Hindlimb muscle (tissue), 1 donor: ENCODE results near the gene ANO3. TPM values are rescaled to one million over a fixed set of nuclear protein-coding genes. Genes with fewer than 3 reads are reported as not detected.

ENCODE experiments used
- DNase-seq: peaks from one replicate; pipeline ENCODE4 v3.0.0-alpha.2; 2013
- polyA plus RNA-seq: library from polyadenylated mRNA; unstranded; fragments of 120-200 nt; gene quantifications from one replicate; pipeline ENCODE4 v1.2.1, GENCODE V29; 2013; ENCODE audit not compliant: insufficient read length

ANO3 gene
- polyA plus RNA-seq, 1 donor, result not detected

DNA sequence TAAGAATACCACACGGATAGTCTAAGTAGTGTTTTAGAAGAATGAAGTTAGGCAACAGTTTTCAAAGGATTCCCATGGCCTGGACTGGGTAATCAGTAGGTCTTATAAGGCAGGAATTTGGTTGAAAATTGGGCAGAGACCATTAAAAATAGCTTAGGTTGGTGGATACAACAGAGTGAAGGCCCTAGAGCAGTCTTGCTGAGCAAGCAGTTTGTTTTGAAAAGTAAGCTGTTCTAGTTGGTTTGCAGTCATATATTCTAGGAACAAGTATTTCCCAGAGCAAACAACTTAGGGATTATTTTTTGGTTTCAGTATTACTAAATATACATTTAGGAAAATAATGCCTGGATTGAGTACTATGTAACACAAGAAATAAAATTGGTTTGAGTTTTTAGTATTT is 175.3 kb downstream of the ANO3 start:
- DNase-seq, result no peak

DNA sequence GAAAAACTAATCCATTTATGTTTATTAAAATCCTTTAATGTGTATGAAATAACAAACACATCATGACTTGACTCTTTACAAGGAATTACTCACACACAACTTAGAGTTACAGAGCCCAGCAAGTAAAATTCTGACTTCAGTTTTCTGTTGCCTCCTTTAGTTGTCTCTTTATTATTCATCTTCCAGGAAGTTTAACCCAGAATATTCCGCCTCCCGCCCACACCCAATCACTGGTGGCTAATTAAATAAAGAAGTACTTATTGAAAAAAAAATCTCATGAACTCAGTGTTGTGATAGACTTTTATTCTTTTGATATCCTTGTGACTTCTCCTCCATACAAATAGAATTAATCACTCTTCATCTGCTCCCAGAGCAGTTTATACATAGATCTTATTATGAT is 178.2 kb downstream of the ANO3 start:
- no peak for DNase-seq

DNA sequence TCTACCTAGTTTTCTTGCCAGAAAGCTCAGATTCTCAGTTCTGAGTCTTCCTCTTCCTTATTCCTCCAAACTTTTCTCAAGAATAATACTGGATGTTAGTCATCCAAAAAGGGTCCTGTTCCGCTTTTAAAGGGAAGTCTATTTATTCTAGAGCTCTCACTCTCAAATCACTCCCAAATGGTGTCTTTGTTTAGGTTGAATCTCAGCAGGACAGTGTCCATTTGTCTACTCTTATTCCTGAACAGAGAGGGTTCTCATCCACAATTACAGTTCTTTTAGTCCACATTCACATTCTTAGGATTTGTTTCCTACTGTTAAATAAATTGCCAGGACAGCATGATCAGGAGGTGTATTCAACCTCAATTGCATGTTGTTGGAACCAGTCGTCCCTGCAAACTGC is 178.8 kb downstream of the ANO3 start:
- no peak for DNase-seq

DNA sequence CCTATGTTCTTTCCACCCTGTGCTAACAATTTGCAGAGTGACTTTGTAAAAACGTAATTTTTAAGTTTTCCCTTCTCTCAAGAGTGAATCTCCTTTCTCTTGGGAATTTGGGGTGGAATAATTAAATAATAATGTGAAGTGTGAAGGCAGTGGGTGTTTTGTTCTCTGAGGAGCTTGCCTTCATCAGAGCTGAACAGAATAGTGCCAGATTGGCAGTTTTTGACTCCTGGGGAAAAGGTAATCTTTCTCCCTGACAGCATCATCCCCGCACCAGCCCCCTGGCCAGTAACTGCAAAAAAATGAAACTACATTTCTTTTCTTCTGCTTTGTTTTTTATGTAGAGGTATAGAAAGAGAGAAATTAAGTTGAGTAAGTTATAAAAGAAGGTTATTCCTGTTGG is 180.3 kb downstream of the ANO3 start:
- DNase-seq, result no peak

DNA sequence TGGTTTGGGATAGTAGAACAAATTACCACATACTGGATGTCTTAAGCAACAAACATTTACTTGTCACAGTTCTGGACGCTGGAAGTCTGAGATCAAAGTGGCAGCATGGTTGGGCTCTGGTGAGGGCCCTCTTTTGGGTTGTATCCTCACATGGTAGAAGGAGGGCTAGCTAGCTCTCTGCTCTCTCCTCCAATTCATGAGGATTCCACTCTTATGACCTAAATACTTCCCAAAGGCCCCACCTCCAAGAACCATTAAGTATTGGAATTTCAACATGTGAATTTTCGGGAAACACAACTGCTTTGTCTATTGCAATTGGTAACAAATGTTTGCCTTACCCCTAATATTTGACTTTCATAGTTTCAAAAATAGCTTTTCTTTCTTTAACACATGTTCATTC is 187.5 kb downstream of the ANO3 start:
- DNase-seq, result no peak

DNA sequence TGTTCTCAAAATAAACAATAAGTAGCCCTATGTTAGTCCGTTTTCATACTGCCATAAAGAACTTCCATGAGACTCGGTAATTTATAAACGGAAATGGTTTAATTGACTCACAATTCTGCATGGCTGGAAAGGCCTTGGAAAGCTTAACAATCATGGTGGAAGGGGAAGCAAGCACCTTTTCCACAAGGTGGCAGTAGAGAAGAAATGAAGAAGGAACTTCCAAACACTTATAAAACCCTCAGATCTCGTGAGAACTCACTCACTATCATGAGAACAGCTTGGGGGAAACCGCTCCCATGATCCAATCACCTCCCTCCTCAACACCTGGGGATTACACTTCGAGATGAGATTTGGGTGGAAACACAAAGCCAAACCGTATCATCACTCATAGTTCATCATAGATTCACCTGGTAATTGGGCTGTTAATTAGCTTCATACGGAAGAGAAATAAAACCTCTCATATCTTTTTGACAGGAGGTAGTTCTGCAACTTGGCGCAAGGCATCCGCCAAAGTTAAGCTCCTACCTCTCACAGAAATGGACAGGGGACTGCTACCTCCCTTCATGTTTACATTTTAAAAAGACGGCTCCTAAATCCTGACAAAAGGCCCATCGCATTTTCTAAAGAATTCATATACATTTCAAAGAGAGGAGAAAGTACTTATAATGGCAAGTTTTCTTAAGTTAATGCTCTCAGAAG is 191.1 kb downstream of the ANO3 start:
- no peak for DNase-seq

DNA sequence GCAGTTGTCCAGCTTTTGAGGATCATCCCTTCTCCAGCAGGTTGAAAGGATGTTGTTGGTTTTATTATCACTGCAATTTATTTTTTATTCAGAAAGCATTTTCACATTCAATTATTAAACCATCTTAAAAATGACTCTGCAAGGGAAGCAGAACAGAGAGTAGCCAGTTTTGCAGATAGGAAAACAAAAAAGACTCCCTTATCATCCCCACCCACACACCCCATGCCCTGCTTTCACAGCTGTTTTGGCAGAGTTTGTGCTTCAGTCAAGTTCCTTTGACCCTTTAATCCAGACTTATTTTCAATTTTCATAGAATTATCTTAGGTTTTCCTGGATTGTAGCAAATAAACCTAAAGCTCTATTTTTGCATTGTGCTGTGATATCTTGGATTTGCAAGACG is 195.8 kb downstream of the ANO3 start:
- no peak for DNase-seq

DNA sequence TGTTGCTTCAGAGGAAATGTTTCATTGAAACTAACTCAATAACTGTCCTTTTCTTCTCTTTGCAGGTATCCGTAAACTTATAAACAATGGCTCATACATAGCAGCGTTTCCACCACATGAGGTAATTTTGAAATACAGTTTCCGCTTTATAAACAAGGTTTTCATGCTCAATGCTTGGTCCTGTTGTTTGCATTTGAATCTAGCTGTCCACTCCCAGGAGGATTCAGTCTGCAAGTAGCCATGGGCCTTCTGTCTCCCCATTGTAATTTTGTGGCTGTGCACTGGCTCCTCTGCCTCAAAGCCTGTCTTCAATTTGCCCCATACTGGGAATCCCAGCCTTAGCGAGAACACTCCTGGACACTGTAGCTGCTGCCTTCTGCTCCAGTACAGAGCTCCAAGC is 205.4 kb downstream of the ANO3 start:
- no peak for DNase-seq

DNA sequence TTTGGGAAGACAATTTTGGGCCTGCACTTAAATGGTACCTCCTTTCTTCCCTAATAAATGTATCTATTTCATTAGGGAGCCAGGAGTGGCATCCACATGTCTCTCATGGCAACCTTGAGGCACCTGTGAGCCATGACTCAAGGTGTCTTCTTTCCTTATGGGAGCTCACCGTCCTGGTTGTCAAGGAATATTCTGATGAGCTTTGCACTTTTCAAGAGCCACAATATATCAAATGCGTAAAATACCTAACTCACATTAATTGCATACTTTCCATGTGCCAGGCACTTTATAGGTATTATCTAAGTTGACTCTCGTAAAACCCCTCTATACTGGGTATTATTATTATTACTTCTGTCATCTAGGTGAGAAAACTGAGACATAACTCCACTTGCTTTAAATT is 207.6 kb downstream of the ANO3 start:
- DNase-seq, result no peak

DNA sequence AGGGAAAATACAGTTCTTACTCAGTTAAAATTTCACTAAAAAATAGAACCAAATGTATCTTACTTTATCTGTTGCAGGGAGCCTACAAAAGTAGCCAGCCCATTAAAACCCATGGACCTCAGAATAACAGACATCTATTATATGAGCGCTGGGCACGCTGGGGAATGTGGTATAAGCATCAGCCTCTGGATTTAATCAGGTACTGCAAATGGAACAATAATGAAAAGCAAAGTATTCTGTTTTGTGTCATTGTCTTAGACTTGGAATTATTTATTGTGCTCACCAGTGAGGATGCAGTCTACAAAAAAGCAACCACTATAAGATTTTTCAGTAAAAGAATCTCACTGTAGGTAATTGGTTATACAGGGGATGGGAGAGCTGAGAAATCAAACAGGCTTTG is 209.9 kb downstream of the ANO3 start:
- DNase-seq, result no peak

DNA sequence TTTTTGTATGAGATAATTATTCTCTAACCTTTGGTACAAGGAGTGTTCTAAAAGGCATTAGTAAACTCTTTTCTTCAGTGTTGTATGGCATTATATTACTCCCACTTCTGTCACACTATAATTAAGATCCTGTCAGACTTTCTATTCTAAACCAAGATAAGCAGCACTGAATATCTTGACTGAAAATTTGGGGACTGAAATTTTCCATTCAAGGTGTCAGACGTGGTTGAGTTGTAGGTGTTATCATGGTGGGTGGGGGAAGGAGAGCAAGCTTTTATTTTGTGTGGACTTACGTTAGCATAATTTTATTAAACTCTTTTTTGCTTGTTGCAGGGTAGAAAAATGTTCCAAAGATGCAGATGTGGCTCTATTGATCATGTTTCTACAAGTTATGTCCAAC is 217.2 kb downstream of the ANO3 start:
- DNase-seq, result no peak

DNA sequence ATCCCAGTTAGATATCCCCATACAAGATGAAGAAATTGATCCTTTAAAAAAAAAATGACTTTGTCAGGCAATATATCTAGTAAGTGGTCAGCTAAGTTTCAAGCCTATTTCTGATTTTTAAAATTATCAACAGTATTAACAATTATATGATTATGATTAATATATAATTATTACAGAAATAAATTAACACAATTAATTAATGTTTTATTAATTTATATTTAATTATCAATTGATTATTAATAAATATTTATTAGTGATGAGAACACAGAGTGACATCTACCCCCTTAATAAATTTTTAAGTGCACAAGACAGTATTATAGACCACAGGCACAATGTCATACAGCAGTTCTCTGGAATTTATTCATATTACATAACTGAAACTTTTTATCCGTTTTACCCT is 218.1 kb downstream of the ANO3 start:
- DNase-seq, result no peak

DNA sequence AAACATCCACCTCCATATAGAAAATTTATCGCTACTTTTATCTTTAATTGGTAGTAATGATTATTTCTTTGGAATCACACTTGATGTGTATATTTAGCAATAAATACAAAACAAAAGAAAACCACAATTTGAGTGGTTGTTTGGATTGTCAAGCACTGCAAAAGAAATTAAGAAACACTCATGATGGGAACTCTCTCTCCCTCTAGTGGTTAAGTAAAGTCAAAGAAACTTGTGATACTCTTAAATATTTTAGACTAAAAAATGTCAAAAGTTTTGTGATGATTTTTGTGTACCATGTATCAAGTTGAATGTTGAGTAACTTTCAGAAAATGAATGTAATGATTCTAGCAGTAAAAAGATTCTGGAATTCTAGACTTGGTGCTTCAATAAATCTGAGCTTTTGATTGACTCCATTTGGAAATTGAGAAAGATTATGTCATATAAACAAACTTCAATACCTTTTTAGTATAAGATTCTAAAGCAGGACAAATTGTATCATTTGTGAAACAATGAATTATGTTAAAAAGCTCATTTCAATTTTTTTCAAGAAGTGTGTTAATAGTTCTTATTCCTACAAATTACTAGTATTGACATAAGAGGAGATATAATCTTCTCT is 219.4 kb downstream of the ANO3 start:
- no peak for DNase-seq

DNA sequence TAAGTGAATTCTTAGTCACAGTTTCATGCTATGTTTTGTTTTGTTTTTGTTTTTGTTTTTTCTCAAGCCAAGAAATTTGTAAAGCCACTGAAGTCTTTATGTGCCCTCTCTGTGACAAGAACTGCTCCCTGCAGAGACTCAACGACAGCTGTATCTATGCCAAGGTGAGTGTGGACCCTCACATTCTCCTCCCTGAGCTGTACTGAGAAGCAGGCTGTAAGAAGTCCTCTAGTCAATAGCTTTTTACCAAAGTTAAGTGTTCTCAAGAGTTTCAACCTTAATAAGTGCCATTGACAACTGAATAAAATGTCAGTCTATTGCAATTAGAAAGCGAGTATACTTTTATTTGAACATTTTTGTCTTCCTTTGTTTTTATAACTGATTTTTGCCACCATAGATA is 221.3 kb downstream of the ANO3 start:
- DNase-seq, result no peak

DNA sequence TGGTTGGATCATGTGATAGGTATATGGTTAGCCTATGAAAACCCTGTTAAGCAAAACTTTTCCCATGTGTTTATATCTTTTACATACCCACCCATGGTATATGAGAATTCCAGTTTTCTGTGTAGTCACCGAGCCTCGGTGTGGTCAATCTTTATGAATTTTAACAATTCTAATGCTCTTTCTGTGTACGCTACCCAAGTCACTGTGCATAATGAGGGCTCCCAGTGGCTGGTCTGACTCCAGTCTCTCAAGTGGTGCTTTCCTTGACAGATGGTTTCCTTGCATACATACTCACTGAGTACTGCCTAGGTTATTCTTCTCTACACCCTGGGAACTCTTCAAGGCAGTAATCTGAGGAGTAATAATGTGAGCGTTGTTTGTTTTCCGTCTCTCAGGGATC is 222.5 kb downstream of the ANO3 start:
- no peak for DNase-seq

DNA sequence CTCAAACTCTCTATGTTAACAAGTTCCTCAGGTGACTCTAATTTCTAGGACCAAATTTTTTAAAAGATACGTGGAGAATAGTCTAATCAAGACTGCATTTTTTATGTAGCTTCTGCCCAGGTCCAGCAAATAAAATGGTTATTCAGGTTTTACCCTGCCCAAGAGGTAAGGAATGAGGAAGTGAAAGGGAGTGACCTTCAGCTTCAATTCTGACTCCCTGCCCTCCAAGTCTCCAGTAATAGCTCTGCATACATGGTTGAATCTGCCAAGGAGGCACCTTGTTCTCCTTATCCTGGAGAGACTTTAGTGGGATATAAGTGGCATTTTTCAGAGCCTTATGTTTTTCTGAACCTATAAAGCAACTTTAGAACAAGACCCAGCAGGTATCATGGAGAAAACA is 224.7 kb downstream of the ANO3 start:
- no peak for DNase-seq

DNA sequence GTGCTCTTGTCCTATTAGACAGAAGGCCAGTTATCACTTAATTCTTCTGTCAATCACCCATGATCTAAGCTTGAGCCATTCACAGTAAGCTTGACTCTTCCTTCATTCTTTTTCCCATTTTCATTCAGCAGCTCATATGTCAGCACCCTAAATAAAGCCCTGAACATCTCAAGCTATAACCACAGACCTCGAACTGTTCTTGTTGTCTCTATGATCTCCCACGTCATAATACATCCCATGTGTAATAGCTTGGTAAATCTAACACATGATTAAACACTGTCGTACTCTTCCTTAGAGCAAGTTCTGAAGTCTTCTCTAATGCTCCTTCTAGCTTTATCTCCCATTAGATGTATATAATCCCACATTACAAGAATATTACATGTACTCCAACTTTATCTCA is 225.7 kb downstream of the ANO3 start:
- DNase-seq, result no peak

DNA sequence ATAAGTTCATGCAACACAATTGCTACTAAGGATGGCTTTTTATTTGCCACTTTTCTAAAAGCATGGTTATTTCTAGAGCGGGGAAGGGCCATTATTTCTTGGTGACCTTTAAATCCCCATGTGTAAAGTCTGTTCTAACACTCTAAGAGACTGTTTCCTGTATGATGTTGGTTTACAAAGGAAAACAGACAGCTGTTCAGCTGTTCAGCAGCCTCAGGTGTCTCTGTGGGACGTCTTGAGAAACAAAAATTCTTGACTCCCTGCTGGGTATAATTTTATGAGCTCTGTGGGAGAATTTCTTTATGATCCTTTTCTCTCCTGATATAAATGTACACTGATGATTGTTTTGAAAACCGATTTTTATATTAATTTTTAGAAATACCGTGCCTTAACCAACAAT is 226.3 kb downstream of the ANO3 start:
- no peak for DNase-seq

DNA sequence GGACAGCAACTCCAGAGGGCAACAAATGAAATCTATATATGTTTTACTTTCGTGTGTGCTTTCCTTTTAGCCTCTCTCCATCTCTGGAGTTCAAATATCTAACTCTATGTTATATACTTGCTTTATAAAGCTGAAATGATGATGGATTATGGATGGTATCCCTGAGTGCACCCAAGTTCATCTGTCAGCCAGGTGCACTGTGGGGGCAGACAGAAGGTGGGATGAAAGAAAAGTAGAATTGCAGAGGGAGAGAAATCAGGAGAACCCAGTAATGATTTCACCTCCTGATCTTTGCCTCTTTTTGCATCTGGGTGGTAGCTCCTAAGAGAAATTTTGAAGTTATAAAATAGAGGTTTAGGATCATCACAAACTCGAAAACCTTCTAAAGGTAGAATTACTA is 237.7 kb downstream of the ANO3 start:
- DNase-seq, result no peak

DNA sequence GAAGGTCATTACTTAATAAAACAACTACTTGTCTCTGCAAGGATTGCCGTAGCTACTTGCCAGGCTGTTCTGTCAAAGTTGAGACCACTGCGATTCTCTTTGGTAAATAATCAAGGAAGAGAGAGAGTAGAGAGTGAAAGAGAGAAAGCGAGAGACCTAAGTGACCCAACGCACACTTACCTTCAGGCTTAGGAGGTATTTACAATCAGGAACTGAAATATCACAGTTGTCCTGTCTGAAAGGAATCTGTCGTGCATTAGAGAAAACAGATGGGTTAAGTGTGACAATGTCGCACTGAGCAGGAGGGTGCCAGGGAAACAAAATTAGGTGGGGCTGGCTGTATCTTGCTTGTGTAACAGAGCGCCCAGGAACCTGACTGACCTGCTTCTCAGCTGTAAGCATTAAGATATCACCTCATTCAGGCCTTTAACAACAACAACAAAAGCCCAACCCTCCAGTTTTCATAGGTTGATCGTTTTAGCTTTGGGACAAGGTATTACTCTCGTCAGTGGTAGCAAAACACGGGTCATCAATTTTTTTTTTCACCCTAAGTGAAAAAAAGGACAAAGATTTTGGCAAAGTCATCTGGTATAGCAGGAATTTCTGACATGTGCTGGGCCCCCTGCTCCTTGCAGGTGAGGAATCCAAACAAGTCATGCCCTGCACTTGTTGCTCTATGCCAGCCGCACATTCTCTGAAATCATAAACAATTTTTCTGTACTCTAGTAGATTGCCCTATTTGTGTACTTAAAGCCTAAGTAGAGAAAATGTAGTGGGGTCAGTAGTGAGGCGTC is 240.1 kb downstream of the ANO3 start, which contains the start of gene MUC15:
TSS of gene MUC15 (minus strand) at position 403 of the 794 bp plus-strand sequence. CDS start 5,169 bp downstream, outside the sequence.
- no peak for DNase-seq

DNA sequence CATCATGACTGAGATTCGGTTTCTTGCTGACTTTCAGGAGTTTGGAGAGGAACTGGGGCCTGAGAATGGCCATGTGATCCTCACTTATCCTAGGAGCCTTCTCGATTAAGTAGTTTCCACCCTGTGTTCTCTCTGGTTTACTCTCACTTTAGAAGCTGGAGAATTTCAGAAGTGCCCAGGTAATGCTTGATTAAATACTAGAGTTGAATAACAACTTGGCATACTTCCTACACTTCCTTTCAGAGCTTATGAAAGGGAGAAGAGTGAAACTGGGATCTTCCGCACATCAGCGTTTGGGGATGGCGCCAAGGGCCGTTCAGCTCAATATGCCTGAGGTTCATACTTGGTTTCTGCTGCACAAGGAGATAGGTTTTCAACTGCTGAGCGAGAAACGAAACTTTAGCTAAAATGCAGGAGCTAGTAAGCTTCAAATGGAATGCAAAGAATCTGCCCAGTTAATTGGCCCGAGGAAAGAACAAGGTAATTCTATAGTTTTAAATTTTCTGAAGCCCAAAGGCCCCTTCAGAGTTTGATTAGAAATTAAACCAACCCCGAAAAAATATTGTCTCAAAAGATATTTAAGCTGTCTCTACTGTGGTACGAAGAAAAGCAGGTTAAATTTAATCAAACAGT is 241.0 kb downstream of the ANO3 start:
- no peak for DNase-seq

DNA sequence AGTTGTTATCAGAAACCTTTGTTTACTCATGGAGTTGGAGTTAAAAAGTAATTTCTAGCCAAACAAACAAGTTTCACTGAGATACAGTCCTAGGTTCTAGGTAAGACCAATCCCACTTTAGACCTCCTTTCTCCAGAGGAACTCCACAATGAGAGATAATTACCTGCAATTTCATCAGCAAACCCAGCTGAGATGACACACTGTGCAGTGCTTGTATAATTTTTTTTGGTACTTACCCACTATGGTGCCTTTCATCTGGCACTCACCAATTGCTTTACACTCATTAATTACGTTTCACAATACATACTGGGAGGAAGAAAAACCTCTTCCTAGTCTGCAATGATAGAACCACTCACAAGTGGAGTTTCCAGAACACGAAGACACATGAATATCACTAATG is 242.0 kb downstream of the ANO3 start:
- no peak for DNase-seq

DNA sequence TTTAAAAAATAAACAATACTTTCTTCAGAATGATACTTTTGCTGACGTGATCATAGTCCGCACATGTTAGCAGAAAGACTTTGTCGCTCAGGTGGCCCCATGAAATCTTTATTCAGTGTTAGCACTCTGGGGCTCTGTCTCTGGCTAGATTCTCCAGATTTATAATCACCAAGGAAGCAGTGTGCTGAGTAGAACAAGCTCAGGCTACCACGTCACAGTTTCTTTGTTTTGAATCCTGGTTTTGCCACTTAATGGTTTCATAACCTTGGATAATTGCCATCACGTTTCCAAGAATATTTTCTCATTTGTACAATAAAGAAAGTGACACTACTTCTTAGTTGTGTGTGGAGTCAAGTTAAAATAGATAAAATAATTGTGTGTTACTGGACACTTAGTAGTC is 244.0 kb downstream of the ANO3 start:
- no peak for DNase-seq
